CD14-positive monocyte (primary cell): ENCODE data around the gene HEMK1. TPM values are rescaled to one million over a fixed set of nuclear protein-coding genes. Genes with fewer than 3 reads are reported as not detected.

Source experiments
- DNase-seq, 3 donors: peaks; one replicate each; pipeline ENCODE4 v3.0.0-alpha.2; 2011 to 2022
- H2AFZ ChIP-seq: 2 replicates; pipeline ENCODE4 v1.6.0; 2012; ENCODE audit warnings: mild to moderate bottlenecking, low read depth, low read length, inconsistent platforms; ENCODE audit not compliant: insufficient read depth, poor library complexity, severe bottlenecking
- H3K27ac ChIP-seq, 2 donors: 1 replicate in 1 of 2; 2 replicates in 1 of 2; pipeline ENCODE4 v1.5.1; 2012 to 2013; ENCODE audit warnings: low read length in 2 of 2, control low read depth in 1 of 2, inconsistent platforms in 1 of 2, low read depth in 1 of 2, mild to moderate bottlenecking in 1 of 2
- H3K27me3 ChIP-seq, 2 donors: one replicate each; pipeline versions ENCODE4 v1.6.0 to v1.6.1; 2011 to 2013; ENCODE audit warnings: low read length in 2 of 2; ENCODE audit not compliant: control insufficient read depth in 2 of 2, insufficient read depth in 2 of 2
- H3K36me3 ChIP-seq, 2 donors: replicated peaks in 1 of 2; 1 replicate in 1 of 2; 2 replicates in 1 of 2; pipeline versions ENCODE4 v1.5.1 to v1.6.1; 2012 to 2013; ENCODE audit warnings: low read length in 2 of 2, control low read depth in 1 of 2, inconsistent platforms in 1 of 2, mild to moderate bottlenecking in 1 of 2; ENCODE audit not compliant: insufficient read depth in 2 of 2, control insufficient read depth in 1 of 2
- H3K4me1 ChIP-seq, 2 donors: 1 replicate in 1 of 2; 2 replicates in 1 of 2; pipeline versions ENCODE4 v1.5.1 to v1.6.1; 2012 to 2013; ENCODE audit warnings: low read length in 2 of 2, control low read depth in 1 of 2, inconsistent platforms in 1 of 2, mild to moderate bottlenecking in 1 of 2, moderate library complexity in 1 of 2; ENCODE audit not compliant: insufficient read depth in 2 of 2, control insufficient read depth in 1 of 2
- H3K4me2 ChIP-seq: replicated peaks from 2 replicates; pipeline ENCODE3; 2012; ENCODE audit warnings: low read length, moderate library complexity, mild to moderate bottlenecking; ENCODE audit not compliant: poor library complexity, severe bottlenecking; ENCODE audit errors: extremely low read depth
- H3K4me3 ChIP-seq, 3 experiments: fragments of 200-600 bp in 1 of 3; sonication (generic) in 1 of 3; replicated peaks in 1 of 3; 1 replicate in 2 of 3; 2 replicates in 1 of 3; pipeline ENCODE4 v1.5.1; 2011 to 2013; ENCODE audit warnings: low read length in 3 of 3, mild to moderate bottlenecking in 3 of 3, control low read depth in 2 of 3, low read depth in 2 of 3, inconsistent platforms in 1 of 3, moderate library complexity in 1 of 3
- H3K79me2 ChIP-seq: 2 replicates; pipeline ENCODE4 v1.6.0; 2012; ENCODE audit warnings: mild to moderate bottlenecking, control low read depth, inconsistent platforms, low read length, moderate library complexity; ENCODE audit not compliant: insufficient read depth
- H3K9ac ChIP-seq: 2 replicates; pipeline ENCODE4 v1.6.0; 2017; ENCODE audit warnings: low read length, mild to moderate bottlenecking; ENCODE audit not compliant: insufficient read depth, poor library complexity, severe bottlenecking
- H3K9me3 ChIP-seq, 2 donors: replicated peaks in 1 of 2; 1 replicate in 1 of 2; 2 replicates in 1 of 2; pipeline versions ENCODE4 v1.5.1 to v1.6.1; 2012 to 2013; ENCODE audit warnings: low read length in 2 of 2, control low read depth in 1 of 2; ENCODE audit not compliant: control insufficient read depth in 1 of 2, insufficient read depth in 1 of 2
- H4K20me1 ChIP-seq: 2 replicates; pipeline ENCODE4 v1.6.0; 2012; ENCODE audit warnings: mild to moderate bottlenecking, low read length, control low read depth, moderate library complexity; ENCODE audit not compliant: insufficient read depth
- H3K27ac Mint-ChIP-seq, 7 donors: one replicate each; pipeline ENCODE4 v1.8.0; 2020; ENCODE audit warnings: mild to moderate bottlenecking in 7 of 7, mixed read lengths in 7 of 7, moderate library complexity in 6 of 7, inconsistent platforms in 2 of 7
- H3K27me3 Mint-ChIP-seq, 3 donors: one replicate each; pipeline ENCODE4 v1.8.0; 2021 to 2022; ENCODE audit warnings: low read depth in 3 of 3, mild to moderate bottlenecking in 3 of 3, mixed read lengths in 3 of 3, moderate library complexity in 3 of 3, inconsistent platforms in 1 of 3
- H3K36me3 Mint-ChIP-seq, 2 donors: one replicate each; pipeline ENCODE4 v1.8.0; 2020; ENCODE audit warnings: mixed read lengths in 2 of 2, inconsistent platforms in 1 of 2, mild to moderate bottlenecking in 1 of 2
- H3K4me1 Mint-ChIP-seq: one replicate; pipeline ENCODE4 v1.8.0; 2020; ENCODE audit warnings: mild to moderate bottlenecking, mixed read lengths
- H3K4me3 Mint-ChIP-seq, 2 donors: one replicate each; pipeline ENCODE4 v1.8.0; 2020; ENCODE audit warnings: mild to moderate bottlenecking in 2 of 2, mixed read lengths in 2 of 2, moderate library complexity in 1 of 2
- H3K9me3 Mint-ChIP-seq, 7 donors: one replicate each; pipeline ENCODE4 v1.8.0; 2020 to 2022; ENCODE audit warnings: mixed read lengths in 7 of 7, mild to moderate bottlenecking in 6 of 7, moderate library complexity in 6 of 7, inconsistent platforms in 2 of 7
- CTCF ChIP-seq: fragments of 200-600 bp; IDR thresholded peaks from one replicate; pipeline ENCODE4 v1.8.0; 2022; ENCODE audit warnings: antibody characterized with exemption, mild to moderate bottlenecking
- WGBS: methylation state at CpG from one replicate; pipeline ENCODE4 v1.1.5; 2013; ENCODE audit warnings: missing lambda C conversion rate; ENCODE audit not compliant: insufficient coverage; 5-methylcytosine and 5-hydroxymethylcytosine counted together
- intact Hi-C, 2 donors: fragments of 100-400 bp; cut with micrococcal nuclease; formaldehyde crosslinking; loops; one replicate each; pipeline versions ENCODE4 v1.15.0 to v1.15.1; 2023
- polyA plus RNA-seq, 3 donors: library from polyadenylated mRNA; depleted of rRNA in 1 of 3; unstranded in 2 of 3; stranded (reverse) in 1 of 3; fragments of 300-500 nt in 2 of 3; fragments of >200 nt in 1 of 3; fragmentation: Illumina TruSeq in 2 of 3; gene quantifications; 1 replicate in 2 of 3; 2 replicates in 1 of 3; pipeline ENCODE4 v1.2.3, GENCODE V29; 2012 to 2021

The HEMK1 gene
- polyA plus RNA-seq, 3 donors, result 10.1 to 14.0 (median 12.1) TPM

DNA sequence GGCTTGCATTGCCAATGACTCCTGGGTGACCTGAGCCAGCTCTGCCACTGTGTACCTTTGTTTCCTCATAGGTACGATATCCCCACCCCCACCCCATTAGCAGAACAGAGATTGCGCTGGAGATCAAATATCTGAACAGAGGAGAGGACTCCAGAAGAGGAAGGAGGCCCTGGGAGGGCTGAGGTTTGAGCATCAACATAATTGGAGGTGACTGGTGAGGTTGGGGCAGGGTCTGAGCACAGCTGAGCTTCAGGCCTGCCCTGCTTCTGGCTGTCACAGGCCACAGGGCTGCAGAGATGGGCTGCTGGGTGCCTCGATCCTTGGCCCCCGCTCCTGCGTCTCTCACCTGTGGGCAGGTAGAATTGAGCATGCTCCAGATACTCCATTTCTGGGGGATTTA is 44.6 kb upstream of the HEMK1 start:
- intact Hi-C loops, result no loop called here
- H4K20me1 ChIP-seq, result no peaks in the 10 kb centered on the region
- H3K27ac Mint-ChIP-seq, result no peak overlapping the region
- TF ChIP-seq CTCF, result no peak
- H3K4me2 ChIP-seq, result no peak overlapping the region
- H3K27me3 ChIP-seq, result peaks cover 0 to 6% of the 10 kb centered on the region in 2 donors
- H3K9me3 Mint-ChIP-seq, result peaks cover 0 to 3% (median 0%) of the 10 kb centered on the region in 7 donors
- H3K79me2 ChIP-seq, result no peaks in the 10 kb centered on the region
- no peak overlapping the region for H3K4me3 Mint-ChIP-seq
- H3K27me3 Mint-ChIP-seq, result peaks cover 10 to 22% (median 18%) of the 10 kb centered on the region in 3 donors
- no peaks in the 10 kb centered on the region for H3K9me3 ChIP-seq
- H3K36me3 Mint-ChIP-seq, result no peaks in the 10 kb centered on the region
- no peak overlapping the region for H3K4me3 ChIP-seq
- no peak for DNase-seq
- H3K9ac ChIP-seq, result no peak overlapping the region
- H3K4me1 ChIP-seq, result peaks cover 5 to 11% of the 10 kb centered on the region in 2 donors
- H3K4me1 Mint-ChIP-seq, result peaks cover 5% of the 10 kb centered on the region
- no peaks in the 10 kb centered on the region for H3K36me3 ChIP-seq
- H3K27ac ChIP-seq, result no peak overlapping the region
- H2AFZ ChIP-seq, result no peak overlapping the region
- no CpG with 5 or more reads among the region's 5 CpGs for WGBS

GRCh38 chr3:50525191-50525910 is 44.0 kb upstream of the HEMK1 start:
- intact Hi-C loops, result no loop called here
- peaks cover 0 to 11% of the 10 kb centered on the region in 2 donors for H3K27me3 ChIP-seq
- Mint-ChIP-seq H3K4me1 (peaks cover 5% of the 10 kb centered on the region), H3K36me3 (no peaks in the 10 kb centered on the region), H3K27me3 (peaks cover 14 to 27% (median 18%) of the 10 kb centered on the region in 3 donors), H3K4me3 (no peak overlapping the region), H3K27ac (no peak overlapping the region), H3K9me3 (peaks cover 0 to 3% (median 0%) of the 10 kb centered on the region in 7 donors)
- no peaks in the 10 kb centered on the region for H4K20me1 ChIP-seq
- no peak overlapping the region for H3K4me2 ChIP-seq
- H3K4me3 ChIP-seq, result no peak overlapping the region
- H3K9me3 ChIP-seq, result no peaks in the 10 kb centered on the region
- no peak for TF ChIP-seq CTCF
- H3K9ac ChIP-seq, result no peak overlapping the region
- WGBS, result 69% methylated on average over 4 of the region's 9 CpGs
- H2AFZ ChIP-seq, result no peak overlapping the region
- H3K4me1 ChIP-seq, result peaks cover 5 to 11% of the 10 kb centered on the region in 2 donors
- DNase-seq, result no peak
- no peak overlapping the region for H3K27ac ChIP-seq
- H3K79me2 ChIP-seq, result no peaks in the 10 kb centered on the region
- no peaks in the 10 kb centered on the region for H3K36me3 ChIP-seq
